GM23248 (cell line): ENCODE measurements around the gene CCDC34.

ENCODE experiments used
- EZH2 ChIP-seq: fragments of 200-600 bp; sonication (generic); IDR thresholded peaks from 2 replicates; pipeline ENCODE4 v1.6.1; 2018; ENCODE audit warnings: antibody characterized with exemption, mild to moderate bottlenecking; ENCODE audit not compliant: insufficient read depth, poor library complexity, severe bottlenecking
- EZH2phosphoT487 ChIP-seq: fragments of 200-600 bp; sonication (generic); IDR thresholded peaks from 2 replicates; pipeline ENCODE4 v1.6.1; 2018; ENCODE audit warnings: antibody characterized with exemption, moderate library complexity, mild to moderate bottlenecking, low read depth; ENCODE audit not compliant: insufficient read depth

DNA sequence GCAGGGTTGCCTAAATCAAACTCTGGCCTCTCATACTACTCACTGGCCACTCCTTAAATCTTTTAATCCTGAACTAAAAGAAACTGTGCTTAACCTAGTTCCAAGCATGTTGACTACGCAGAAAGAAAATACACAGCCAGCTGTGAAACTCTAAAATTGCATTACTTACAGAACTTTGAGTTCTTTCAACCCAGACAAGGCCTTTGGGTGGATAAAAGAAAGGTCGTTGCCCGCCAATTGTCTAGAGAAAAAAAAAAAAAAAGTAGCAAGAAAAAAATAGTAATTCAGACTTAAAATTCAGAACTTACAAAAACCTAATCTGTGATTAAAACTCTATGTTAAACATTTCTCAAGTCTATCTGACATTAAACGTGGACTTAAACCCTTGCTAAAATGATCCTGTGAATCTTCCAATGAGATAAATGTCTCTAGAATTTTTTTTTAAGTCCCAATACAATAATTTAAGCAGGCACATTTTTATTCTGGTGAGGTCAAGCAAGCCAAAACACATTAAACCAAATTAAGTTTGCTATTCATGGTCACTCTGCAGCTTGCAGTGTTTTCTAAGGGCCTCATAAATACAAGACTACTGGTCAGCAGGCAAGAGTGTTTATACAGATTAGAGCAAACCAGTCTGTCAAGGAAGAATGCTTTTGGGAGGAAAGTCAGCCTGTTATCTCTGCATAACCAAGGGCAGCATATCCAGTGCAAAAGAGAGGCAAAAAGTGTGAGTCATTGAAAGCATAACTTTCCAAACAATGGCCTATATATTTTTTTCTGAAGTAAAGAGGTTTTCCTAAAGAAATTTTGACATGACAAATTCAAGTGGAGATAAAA lies 29.5 kb upstream of the CCDC34 start:
- TF ChIP-seq EZH2phosphoT487 (no peak), EZH2 (no peak)
